Measurements from ENCODE around the gene DNAJC22. TPM values are rescaled to one million over a fixed set of nuclear protein-coding genes. Genes with fewer than 3 reads are reported as not detected.

DNAJC22 gene
- total RNA-seq, 2 experiments from 2014 or later, result 0.14 TPM; not detected in 1

DNA sequence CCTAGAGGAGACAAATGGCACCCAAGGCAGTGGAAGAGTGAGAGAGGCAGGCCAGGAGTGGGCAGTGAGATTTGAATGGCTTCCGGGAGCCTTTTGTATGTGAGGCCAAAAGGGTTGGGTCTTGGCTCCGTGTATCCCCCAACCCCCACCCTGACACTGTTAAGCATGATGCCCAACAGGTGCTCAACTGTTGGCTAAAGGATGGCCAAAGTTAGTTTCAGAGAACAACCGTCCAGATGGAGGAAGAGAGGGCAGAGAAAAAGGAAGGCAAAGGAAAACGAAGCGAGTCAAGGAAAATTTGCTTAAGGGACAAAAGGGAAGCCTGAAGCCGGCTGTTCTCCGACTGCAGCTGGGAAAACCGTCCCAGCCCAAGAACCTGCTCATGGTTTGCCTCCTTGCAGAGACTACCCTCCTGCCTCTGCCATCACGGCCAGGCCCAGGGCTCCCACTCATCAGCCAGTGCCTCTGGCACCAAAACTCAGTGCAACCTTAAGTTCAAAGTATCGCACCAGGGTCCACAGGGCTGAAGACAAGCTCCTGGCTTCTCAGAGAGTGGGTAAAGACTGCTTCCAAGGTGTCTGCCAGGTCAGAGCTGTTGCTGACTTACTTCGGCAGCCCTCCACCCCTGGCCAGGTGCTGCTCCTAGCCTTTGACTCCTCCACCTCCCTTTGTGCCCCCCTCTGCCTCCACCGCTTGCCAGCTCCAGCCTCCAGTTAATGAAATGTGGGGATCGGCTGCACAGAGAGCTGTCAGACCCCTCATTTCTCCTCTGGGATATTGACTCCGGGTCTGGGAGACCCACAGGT lies 5.5 kb upstream of the DNAJC22 start:
- TF ChIP-seq, protein P1, sequence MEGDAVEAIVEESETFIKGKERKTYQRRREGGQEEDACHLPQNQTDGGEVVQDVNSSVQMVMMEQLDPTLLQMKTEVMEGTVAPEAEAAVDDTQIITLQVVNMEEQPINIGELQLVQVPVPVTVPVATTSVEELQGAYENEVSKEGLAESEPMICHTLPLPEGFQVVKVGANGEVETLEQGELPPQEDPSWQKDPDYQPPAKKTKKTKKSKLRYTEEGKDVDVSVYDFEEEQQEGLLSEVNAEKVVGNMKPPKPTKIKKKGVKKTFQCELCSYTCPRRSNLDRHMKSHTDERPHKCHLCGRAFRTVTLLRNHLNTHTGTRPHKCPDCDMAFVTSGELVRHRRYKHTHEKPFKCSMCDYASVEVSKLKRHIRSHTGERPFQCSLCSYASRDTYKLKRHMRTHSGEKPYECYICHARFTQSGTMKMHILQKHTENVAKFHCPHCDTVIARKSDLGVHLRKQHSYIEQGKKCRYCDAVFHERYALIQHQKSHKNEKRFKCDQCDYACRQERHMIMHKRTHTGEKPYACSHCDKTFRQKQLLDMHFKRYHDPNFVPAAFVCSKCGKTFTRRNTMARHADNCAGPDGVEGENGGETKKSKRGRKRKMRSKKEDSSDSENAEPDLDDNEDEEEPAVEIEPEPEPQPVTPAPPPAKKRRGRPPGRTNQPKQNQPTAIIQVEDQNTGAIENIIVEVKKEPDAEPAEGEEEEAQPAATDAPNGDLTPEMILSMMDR (IDR thresholded peaks at IDR 0.05), result no peak
- Mint-ChIP-seq H3K4me1 (ENCODE audit: low read depth) (peaks cover 36% of the 10 kb centered on the region), H3K4me3 (no peak overlapping the region), H3K36me3 (ENCODE audit: low read depth) (no peaks in the 10 kb centered on the region), H3K27me3 (peaks cover 67% of the 10 kb centered on the region), H3K27ac (no peak overlapping the region), H3K9me3 (no peaks in the 10 kb centered on the region)
- intact Hi-C loops (cut with micrococcal nuclease), result no loop called here
- DNase-seq (no peak), ATAC-seq (no peak)
- POLR2A ChIA-PET, result interaction anchor here (0.6 to 2.7 kb wide), 9 partner anchors 9 to 226 kb away, joined by 3 to 12 read pairs (median 4); partner anchors contain the start of genes PRPH and TROAP
- CTCF ChIA-PET, result interaction anchor here (0.8 to 4.0 kb wide), 24 partner anchors 9 to 240 kb away, joined by 3 to 126 read pairs (median 7); partner anchors contain the start of genes PRPH, SPATS2, TROAP and TUBA1C

DNA sequence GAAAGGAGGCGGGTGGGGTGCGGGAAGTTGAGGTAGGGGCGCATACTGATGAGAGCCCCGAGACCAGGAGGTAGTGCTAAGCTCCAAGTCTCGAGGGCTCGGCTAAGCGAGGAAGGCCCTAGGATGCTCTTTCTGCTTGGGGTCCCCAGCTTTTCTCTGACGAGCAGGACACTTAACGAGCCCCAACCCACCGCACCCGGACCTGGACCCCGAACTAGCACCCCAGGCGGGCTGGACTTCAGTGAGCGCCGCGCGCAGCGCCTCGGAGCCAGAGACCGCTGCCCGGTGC lies 5.0 kb upstream of the DNAJC22 start:
- Mint-ChIP-seq H3K27me3 (peaks cover 69% of the 10 kb centered on the region), H3K4me1 (ENCODE audit: low read depth) (peaks cover 38% of the 10 kb centered on the region), H3K9me3 (no peaks in the 10 kb centered on the region), H3K27ac (no peak overlapping the region), H3K36me3 (ENCODE audit: low read depth) (no peaks in the 10 kb centered on the region), H3K4me3 (no peak overlapping the region)
- intact Hi-C loops (cut with micrococcal nuclease), result loop anchor here (2.0 kb wide), 1 partner anchor 53 kb away; no protein-coding TSS in a partner anchor
- CTCF ChIA-PET, result interaction anchor here (0.8 to 4.0 kb wide), 30 partner anchors 9 to 240 kb away, joined by 3 to 126 read pairs (median 5); partner anchors contain the start of genes PRPH, SPATS2, TROAP and TUBA1C
- ATAC-seq (no peak), DNase-seq (no peak)
- POLR2A ChIA-PET, result interaction anchor here (0.6 to 2.7 kb wide), 9 partner anchors 10 to 225 kb away, joined by 3 to 12 read pairs (median 4); partner anchors contain the start of genes PRPH and TROAP
- TF ChIP-seq, protein P1 (IDR thresholded peaks at IDR 0.05), result no peak

DNA sequence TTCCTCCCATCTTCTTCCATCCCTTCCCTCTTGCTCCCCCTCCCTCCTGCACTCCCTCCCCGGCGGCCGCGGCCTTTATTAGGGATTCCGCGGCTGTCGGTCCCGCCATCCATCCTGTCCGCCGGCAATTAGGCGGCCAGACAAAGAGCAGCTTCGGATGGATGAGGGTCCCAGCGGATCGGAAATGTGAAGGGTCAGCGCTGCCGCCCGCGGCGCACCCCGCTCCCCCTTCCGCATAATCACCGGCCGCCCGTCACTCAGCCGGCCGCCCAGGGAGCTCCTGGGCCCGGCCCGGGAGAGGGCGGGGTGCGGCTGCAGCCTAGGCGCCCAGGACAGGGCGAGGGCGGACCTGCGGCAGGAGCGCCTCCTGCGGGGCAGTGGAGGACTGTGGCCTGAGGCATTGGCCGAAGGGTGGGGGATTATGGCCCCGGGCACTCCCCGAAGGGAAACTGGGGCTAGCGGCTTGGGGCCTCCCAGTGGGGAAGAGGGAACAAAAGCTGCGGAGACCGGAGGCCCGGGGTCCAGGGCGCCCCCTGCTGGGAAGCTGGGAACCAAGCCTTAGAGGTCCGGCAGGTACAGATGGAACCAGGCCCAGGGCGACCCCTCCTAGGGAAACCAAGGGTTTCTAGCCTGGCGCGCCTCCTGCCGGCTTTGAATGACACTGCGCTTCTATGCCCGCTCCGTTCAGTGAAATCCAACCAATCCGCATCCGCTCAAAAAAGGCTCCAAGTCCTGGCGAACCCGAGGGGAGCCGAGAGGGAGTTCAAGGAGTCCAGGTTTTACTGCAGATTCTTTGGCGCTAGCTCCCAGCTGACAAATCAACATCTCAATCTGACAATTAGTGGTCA lies 4.4 kb upstream of the DNAJC22 start:
- H3K27ac Mint-ChIP-seq, result no peak overlapping the region
- intact Hi-C loops (cut with micrococcal nuclease), result loop anchor here (2.0 kb wide), 1 partner anchor 53 kb away; no protein-coding TSS in a partner anchor
- H3K4me1 Mint-ChIP-seq (ENCODE audit: low read depth), result peaks cover 40% of the 10 kb centered on the region
- no peaks in the 10 kb centered on the region for H3K36me3 Mint-ChIP-seq (ENCODE audit: low read depth)
- peak overlapping the region; percentile 53 for H3K4me3 Mint-ChIP-seq
- DNase-seq (peak; percentile 93), ATAC-seq (peak; percentile 84)
- TF ChIP-seq, protein P1 (IDR thresholded peaks at IDR 0.05), result peak; percentile 99
- CTCF ChIA-PET, result interaction anchor here (0.8 to 4.0 kb wide), 45 partner anchors 10 to 363 kb away, joined by 3 to 126 read pairs (median 4); partner anchors contain the start of genes PRPH, SPATS2, TROAP and TUBA1C
- POLR2A ChIA-PET, result interaction anchor here (0.6 to 2.7 kb wide), 12 partner anchors 10 to 225 kb away, joined by 3 to 12 read pairs (median 4); partner anchors contain the start of genes PRPH and TROAP
- H3K27me3 Mint-ChIP-seq, result peaks cover 69% of the 10 kb centered on the region
- no peaks in the 10 kb centered on the region for H3K9me3 Mint-ChIP-seq

DNA sequence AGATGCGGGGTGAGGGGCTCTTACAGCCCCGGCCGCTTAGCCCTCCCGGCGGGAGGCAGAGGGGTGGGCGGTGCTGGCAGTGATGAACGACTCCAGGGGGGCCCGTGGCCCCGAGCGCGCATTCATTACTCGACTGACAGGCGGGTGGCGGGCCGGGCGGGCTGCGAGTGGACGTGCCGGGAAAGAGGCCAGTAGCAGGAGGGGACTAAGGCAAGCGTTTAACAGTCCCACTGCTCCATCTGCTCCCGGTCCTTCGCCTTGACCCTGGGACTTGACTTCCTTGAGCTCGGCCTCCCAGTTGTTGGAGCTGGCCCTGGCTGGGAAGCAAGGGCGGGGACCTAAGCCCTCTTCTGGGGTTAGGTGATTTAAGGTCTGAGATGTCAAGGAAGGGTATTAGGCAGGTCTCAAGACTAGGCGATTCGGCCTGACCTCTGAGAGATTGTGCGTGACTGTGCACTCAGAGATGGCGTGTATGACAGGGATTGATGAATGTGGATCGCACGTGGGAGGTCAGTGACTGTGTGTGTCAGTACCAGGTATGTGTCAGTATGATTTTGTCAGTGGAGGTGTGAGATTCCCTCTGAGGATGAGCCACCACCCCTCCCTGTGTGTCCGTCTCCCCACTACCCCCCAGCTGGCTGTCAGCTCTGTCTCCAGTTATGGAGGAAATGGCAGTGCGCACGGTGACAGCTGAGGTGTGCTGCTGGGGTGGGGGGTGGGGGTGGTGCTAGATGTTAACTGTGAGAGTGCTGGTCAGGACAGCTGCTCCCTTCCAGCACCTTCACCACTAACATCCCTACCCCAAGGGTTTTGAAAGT lies 3.6 kb upstream of the DNAJC22 start:
- peak; percentile 72 for DNase-seq
- H3K27ac Mint-ChIP-seq, result no peak overlapping the region
- ChIA-PET CTCF (interaction anchor here (0.6 to 4.0 kb wide), 40 partner anchors 9 to 363 kb away, joined by 3 to 126 read pairs (median 4); partner anchors contain the start of genes PRPH, SPATS2, TROAP and TUBA1C), POLR2A (interaction anchor here (1.0 to 2.7 kb wide), 8 partner anchors 11 to 83 kb away, joined by 3 to 12 read pairs (median 5); partner anchors contain the start of gene TROAP)
- H3K9me3 Mint-ChIP-seq, result no peaks in the 10 kb centered on the region
- intact Hi-C loops (cut with micrococcal nuclease), result loop anchor here (2.0 kb wide), 1 partner anchor 54 kb away; no protein-coding TSS in a partner anchor
- peaks cover 67% of the 10 kb centered on the region for H3K27me3 Mint-ChIP-seq
- H3K4me1 Mint-ChIP-seq (ENCODE audit: low read depth), result peaks cover 36% of the 10 kb centered on the region
- peak; percentile 48 for ATAC-seq
- no peaks in the 10 kb centered on the region for H3K36me3 Mint-ChIP-seq (ENCODE audit: low read depth)
- H3K4me3 Mint-ChIP-seq, result peak overlapping the region; percentile 53
- TF ChIP-seq, protein P1 (IDR thresholded peaks at IDR 0.05), result no peak

Data from activated CD8-positive, alpha-beta T cell treated with anti-CD3 and anti-CD28 coated beads for 36 hours (primary cell).